Stimulated activated CD4-positive, alpha-beta T cell treated with anti-CD3 and anti-CD28 coated beads, Interleukin-12 subunit alpha, Interleukin-12 subunit beta, amount 100 ng/mL, for 24 hours (primary cell): ENCODE data around the gene HOXC9.
"Not testable (repeated sequence)": the region's sequence is repeated elsewhere in the genome, so short reads cannot be mapped to it uniquely, and the experiment has no call there.

Experiments used
- DNase-seq, 2 experiments: peaks; one replicate each; pipeline ENCODE4 v3.0.0-alpha.2; 2020; ENCODE audit warnings: low read depth in 2 of 2

The HOXC9 gene

DNA sequence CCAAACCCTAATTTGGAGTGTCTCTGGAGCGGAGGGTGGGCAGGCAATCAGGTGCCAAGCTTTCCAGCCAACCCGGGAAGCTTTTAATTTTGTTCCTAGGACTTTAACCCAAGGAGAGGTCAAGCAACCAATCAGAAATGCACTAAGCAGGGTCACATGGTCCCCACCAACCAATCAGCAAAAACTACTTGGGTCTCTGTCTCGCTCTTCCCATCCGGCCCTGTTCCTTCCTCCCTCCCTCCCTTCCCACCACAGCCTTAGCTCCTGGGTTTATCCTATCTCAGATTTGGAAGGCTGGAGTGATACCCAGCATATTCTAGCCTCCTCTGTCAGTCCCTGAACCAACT is 40.2 kb downstream of the HOXC9 start:
- DNase-seq = no peak

DNA sequence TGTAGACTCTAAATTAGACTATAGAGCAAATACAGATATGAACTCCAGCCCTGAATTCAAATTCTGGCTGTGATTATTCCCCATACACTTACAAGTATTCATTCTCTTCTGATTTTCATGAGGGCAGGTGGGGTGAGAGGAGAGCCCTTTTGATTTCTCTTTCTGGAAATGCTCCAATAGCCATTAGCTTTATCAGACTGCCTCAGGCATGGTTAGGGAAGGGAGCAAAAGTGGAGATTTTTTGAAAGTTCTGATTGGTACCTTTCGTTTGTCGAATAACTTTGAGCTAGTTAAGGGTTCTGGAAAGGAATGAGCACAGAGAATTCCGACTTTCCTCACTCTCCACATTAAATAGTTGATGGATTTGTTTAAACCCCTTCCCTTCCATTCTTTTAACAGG is 40.7 kb downstream of the HOXC9 start:
- no peak for DNase-seq

DNA sequence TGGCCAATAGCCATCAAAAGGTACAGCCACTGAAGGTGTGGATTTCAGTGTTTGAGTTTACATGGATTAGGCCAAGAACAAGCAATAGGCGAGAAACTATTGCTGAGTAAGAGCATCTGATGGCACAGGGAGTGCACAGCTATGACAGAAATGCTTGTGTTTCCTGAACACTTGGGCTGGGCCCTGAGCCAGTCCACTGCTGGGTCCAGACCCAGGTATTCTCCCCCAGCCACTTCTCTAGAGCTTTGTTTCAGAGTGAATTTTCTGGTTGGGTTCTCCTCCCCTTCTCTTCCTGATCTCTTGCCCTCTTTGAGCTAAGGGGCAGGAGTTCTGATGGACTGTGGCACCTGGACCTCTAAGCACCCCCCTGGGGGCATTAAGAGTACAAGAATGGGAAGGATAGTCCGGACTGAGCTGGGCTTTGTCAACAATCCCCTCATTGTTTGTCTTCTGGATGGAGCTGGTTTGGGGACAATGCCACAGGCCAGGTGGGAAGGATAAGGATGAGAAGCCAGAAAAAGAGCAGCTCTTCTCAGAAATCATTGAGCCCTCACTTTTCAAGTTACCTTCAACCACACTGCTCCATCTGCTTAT is 41.2 kb downstream of the HOXC9 start:
- DNase-seq = no peak

DNA sequence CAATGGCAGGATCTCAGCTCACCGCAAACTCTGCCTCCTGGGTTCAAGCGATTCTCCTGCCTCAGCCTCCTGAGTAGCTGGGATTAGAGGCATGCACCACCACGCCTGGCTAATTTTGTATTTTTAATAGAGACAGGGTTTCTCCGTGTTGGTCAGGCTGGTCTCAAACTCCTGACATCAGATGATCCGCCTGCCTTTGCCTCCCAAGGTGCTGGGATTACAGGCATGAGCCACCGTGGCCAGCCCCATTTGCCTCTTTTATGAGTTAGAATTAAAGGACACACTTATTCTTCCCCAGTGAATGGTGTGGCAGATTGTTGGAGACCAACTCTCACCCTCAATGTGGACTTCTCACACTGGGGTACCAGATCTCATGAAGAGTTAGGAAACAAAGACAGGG is 42.1 kb downstream of the HOXC9 start:
- DNase-seq = not testable (repeated sequence)

DNA sequence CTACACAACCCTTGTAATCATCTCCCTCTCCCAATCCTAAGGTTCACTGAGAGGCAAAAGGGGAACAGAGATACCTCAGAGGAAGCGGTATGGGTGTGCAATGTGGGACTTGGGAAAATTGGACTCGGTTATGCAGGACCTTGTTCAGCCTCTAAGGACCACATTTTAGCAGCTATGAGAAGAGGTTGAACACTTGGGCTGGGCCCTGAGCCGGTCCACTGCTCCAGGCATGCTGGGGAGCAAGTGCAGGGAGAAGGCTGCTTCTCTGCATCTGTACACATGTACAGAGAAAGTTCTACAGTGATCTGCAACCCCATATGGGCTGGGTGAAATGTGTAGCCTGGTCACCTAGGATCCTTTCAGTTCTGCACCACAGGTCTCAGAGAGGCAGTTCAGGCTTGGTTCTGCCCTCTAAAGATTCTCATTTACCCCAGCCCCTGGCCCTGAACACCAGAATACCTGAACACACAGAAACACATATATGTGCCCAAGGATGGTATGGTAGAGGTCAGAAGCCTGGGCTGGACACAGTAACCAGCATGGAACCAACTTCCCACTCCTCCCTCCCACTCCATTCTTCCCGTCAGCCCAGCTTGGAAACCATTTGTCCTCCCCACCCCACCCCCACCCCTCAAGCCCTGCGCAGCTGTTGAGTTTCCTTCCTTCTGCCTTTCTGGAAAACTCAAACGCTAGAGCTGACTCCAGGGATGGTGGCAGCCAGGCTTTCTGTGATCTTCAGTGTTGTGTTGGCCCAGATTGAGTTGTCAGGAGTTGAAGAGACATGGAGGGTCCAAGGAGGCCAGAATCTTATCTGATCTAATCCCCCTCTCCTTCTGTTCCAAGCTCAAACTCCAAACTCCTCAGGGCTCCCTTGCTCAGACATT is 43.3 kb downstream of the HOXC9 start:
- DNase-seq = no peak

DNA sequence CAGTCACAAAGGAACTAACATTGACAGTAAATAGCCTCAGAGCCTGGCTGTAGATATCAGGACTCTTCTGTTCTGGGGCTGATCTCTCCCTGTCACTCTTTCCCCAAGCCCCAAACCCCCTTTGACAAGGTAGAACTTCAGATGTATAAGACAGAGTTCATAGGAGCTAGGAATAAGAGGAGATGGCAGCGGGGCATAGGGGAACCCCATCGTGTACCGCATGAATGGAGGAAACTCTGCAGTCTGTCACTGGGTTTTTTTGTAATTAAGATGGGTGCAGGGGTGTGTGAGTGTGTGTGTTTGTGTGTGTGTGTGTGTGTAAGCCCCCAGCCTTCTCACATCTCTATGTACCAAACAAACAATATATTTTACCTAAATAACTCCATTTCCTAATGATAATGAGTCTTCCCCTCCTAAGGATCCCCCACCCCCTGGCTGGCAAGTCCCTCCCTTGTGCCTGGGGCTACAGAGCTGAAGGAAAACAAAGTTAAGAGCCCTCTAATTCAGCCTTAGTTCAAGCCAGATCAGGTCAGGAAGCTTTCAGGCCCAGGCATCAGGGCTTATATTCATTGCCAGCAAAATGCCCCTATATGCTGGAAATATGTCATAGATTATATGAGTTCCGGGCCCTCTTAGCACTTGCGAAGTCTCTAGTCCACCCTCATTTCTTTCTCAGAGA is 44.6 kb downstream of the HOXC9 start:
- DNase-seq = no peak

DNA sequence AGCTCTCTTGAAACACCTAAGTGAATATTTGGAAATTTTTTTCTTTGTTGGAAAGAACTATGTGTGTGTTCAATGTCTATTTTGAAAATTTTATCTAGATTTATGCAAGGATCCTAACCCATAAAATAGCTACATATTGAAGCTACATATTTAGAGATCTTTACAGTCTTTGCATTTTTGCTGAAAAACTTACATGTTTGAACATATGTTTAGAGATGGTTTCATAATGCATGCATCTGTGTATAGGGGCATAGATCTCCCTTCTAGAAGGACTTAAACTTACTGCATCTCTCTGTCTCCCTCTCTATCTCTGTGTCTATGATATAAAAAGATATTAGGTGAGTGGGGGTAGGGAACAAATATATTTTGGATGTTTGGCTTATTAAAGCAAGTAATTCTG is 45.4 kb downstream of the HOXC9 start:
- no peak for DNase-seq

DNA sequence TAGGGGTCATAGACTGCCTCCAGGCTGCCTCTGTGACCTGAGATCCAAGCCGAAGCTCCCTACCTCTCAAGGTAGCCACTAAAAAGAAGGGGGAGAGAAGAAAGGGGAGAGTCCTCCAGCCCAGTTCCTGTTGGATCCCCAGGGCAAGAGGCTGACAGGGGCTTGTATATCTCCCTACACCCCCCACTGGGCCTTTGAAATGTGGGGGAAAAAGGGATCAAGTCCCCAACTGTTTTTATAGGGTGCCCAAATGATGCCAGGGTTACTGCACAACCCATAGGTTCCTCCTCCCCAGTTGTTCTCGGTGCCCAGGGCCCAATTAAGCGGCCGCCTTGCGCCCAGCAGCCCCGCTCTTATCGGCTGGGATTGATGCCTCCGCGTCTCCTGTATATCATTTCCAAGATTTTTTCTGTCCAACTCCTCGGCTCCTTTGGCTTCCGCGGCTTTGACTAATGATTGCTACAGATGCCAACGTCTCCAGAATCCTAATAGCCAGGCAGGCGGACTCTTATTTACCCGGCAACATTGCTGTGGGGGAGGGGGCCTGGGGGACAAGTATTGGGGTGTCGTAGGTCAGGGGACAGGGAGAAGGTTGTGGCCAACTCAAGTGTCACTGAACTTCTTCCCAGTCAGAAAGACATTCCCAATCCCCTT is 46.0 kb downstream of the HOXC9 start:
- DNase-seq = no peak

DNA sequence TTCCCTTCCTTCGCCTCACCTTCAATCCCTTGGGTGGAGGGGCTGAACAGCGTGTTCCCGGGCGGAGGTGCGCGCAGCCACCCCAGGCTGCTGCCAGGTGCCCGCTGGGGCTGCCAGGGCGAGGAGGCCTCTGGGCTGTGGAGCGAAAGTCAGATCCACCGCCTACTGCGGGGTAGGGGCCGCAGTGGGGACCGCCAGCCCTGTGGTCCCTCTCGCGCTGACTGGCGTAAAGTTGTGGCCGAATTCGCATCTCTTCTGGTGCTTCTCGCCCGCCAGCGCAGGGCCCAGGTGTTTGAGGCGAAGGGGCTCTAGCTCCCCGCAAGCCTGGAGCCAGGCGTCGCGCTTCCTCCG is 46.8 kb downstream of the HOXC9 start:
- no peak for DNase-seq

DNA sequence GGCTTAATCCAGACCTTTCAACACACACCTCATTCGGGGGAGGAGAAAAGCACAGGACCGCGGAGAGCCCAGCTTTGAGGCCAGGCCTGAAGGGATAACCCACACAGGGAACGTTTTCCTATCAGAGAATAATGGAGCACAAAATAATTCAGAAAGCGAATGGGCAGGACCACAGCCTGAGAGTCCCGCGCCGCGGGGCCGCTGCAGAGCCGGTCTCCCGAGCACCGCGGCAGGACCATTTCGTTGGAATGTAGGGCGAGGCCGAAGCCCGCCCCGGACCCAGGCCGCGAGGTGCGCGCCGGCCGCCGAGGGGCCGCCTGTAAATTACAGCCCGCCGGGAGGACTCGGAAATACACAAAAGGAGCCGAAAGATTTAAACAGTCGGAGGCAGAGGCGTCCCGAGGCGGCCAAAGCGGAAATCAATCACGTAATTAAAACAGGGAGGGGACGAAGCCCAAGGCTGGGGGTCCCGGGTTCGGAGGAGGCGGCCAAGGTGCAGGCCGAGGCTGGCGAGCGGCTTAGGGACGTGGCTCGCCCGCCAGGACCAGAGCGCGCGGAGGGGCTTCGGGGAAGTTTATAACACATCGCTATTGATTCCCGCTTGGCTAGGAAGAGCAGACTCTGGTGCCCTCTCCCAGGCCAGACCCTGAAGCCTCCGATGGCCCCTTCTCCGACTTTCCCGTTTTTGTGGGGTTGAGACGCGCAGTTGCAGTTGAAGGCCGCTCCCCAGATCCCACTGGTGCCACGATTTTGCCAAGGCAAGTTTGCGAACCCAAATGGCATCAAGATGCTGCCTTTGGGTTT is 47.4 kb downstream of the HOXC9 start:
- no peak for DNase-seq

DNA sequence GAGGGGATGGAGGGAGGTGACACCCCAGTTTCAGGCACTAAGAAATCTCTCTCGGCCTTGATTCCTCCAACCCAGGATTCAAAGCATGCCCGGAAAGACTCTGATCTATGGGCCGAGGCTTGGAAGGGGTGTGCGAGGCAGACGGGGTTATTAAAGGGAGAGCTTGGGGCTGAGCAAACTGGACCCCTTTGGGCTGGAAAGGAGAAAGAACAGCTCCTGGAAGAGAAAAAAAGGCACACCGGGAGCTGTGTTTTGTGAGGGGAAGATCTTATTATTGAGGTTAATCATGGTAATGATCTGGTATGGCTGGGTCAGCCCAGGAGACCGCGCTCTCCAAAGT is 48.0 kb downstream of the HOXC9 start:
- DNase-seq = no peak

DNA sequence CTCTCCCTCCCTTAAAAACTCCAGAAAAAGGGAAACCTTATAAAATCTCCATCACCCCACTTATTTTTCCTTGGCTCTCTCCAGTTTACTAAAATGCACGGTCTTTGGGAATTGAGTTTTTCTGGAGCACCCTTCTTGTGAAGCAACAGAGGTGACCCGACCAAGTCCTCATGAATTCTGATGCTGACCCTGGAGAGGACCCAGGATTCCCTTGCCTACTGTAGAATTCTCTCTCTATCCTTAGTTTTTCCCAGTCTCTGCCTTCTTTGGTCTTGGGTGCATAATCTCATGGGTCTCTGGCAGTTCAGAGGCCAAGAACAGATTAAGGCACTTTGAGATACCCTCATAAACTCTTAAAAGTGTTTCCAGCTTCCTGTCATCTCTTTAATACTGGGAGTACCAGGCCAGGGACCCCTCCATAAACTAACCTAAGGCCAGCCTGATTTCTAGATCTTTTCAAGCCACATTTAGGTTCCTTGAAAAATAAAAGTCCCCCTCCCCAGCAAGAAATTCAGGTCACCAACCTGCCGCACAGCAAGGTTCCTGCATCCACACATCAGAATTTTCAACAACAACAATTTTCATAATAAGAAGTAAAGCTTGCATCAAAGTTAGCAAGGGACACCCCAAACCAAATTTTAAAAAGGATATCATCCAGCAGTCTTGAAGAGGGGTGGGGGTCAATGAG is 48.6 kb downstream of the HOXC9 start:
- DNase-seq = no peak

DNA sequence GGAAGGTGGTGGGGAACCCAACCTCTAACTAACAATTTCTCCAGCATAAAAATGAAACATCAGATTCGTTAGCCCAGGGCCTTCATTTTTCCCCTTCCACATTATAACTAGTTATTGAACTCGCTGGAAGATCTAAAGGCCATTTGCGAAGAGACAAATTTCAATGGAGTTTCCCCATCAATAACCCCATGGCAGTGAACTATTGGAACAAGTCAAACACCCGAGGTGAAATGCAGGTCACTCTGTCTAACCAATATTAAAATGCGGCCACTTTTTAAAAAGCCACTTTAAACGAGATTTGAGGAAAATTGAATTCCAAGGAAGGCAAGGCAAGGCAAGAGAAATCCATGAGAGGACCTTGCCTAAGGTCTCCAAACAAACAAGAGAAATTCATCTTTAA is 49.1 kb downstream of the HOXC9 start:
- no peak for DNase-seq

DNA sequence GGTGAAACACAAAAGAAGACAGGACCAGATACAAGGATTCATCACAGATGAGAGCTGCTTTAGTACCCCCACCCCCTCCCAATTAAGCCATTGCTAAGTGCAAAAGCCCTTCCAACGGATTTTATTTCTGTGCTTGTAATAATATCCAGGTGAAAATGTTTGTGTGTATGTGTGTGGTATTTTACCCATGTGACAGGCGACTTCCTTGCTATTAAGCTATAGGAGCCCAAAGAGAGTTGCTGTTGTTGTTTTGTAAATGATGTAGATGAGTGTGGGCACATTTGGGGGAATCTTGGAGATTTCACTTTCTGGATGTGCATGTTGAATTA is 50.5 kb downstream of the HOXC9 start:
- DNase-seq = no peak

DNA sequence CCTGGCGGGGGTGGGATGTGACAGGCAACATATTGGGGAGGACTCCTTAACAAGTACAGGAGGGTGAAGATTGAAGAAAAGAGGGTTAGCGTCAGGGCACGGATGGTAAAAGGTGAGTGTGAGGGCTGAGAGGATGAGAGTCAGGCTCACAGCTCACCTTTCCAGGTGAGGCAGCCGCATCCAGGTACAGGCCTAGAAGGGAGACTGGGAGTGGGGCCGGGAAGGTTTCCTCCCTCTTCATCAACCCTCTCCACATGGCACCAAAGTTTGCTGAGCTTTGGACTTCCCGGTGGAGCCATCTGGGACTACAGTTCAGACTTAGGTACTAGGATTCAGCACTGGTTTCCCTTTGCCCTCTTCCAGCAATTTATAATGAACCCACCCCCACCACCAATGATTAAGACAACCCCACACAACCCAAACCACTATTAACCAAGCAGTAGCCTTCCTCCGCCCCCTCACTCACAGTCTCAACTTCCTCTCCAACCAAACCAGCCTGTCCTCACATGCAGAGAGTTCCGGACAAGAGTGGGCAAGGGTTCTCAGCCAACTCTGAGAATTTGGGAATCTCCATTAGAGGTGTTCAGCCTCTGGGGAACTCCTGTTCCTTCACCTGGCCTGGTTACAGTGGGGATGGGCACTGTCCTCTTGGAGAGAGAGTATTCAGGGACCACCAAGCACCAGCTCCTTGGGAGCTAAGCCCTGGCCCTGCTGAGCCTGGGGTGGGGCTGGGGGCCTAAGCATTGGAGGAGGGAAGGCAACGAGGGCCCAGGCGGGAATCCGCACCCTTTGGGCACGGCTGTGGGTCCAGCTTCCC is 51.3 kb downstream of the HOXC9 start:
- no peak for DNase-seq

DNA sequence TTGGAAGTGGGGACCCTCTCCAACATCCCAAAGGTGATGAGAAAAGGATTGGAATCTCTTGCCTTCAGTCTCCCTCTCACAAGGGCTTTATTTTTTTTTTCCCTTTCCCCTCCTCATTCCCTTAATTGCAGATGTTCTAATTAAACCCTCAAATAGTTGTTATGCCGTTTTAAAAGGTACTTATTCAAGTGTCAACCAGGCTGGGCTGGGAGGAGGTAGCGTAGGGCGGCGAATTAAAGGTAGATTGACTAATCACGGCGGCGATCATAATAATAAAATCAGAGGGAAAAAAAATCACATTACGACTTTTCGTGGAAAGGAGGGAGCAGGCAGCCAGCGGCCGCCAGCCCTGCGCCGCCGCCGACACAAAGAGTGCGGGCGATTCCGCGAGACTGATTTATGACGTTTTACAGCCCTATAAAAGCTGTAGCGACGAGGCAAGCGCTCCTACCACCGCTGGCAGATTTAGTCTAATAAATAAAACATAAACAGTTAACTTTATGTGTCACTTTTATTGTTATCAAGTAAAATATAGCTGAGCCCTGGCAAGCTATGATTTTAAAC is 52.0 kb downstream of the HOXC9 start:
- DNase-seq = no peak

DNA sequence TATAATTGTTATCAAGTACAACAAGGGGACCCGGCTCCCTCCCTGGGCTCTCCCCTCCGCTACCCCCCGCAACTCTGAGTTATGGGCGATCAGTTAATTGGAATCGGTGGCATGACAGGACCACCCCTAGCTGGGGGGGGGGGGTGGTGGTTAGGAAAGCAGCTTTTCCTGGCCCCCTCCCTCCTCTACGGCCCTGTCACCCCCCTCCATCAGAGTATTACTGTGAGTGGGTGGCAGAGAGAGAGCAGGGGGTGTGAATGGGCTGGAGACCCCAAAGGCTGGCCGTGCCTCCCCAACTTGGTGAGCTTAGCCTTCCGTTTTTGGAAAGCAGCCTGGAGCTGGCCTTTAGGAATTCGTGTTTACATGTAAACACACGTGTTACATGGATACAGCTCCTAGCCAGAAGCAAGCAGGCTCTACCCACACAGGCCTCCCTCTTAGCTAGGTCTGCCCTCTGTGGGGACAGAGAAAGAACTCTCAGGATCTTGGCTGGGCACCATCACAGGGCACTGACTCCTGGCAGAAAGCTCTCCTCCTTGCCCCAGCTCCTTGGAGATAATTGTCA is 52.6 kb downstream of the HOXC9 start:
- no peak for DNase-seq
